ENCODE results near the gene IRAK2. TPM values are rescaled to one million over a fixed set of nuclear protein-coding genes. Genes with fewer than 3 reads are reported as not detected.

The IRAK2 gene
- total RNA-seq, 1 experiment from 2014 or later: 0.61 TPM

GRCh38 chr3:10173095-10173925 is 8.6 kb downstream of the IRAK2 start:
- no peak overlapping the region for H2BK15ac ChIP-seq (ENCODE audit: low read depth, low read length)
- no peak overlapping the region for H3K27ac ChIP-seq (ENCODE audit: insufficient read length, low read depth, low read length)
- H3K4ac ChIP-seq (ENCODE audit: low read depth, low read length): no peak overlapping the region
- no peak overlapping the region for H2AFZ ChIP-seq (ENCODE audit: low read length)
- Mint-ChIP-seq H3K9me3 (peaks cover 14 to 21% of the 10 kb centered on the region in 2 experiments), H3K36me3 (ENCODE audit: insufficient read depth in 1 of 3, low read depth in 3 of 3) (peaks cover 7 to 18% (median 15%) of the 10 kb centered on the region in 3 experiments), H3K27ac (no peak overlapping the region), H3K4me3 (no peak overlapping the region), H3K27me3 (ENCODE audit: low read depth) (0 out of 2 replicates have a peak, but pooled peaks cover 2% of the 10 kb centered on the region), H3K4me1 (peaks cover 6 to 7% of the 10 kb centered on the region in 2 experiments; a peak in 3 of 4 replicates)
- H4K8ac ChIP-seq (replicated peaks; ENCODE audit: insufficient read length, low read depth, low read length): no peak overlapping the region
- H2BK20ac ChIP-seq (ENCODE audit: low read depth, low read length, poor library complexity, severe bottlenecking): no peak overlapping the region
- TF ChIP-seq CTCF (conservative IDR thresholded peaks at IDR 0.05): no peak
- H2BK12ac ChIP-seq (ENCODE audit: insufficient read length, low read depth, low read length): no peak overlapping the region
- no peaks in the 10 kb centered on the region for H3K79me2 ChIP-seq (ENCODE audit: insufficient read depth, low read length)
- no peak overlapping the region for H2BK120ac ChIP-seq (ENCODE audit: low read depth, low read length, poor library complexity, severe bottlenecking)
- H2AK5ac ChIP-seq (ENCODE audit: insufficient read length, low read length): no peak overlapping the region
- no peak overlapping the region for H3K9ac ChIP-seq (ENCODE audit: extremely low read depth, insufficient read length, low read length)
- no peaks in the 10 kb centered on the region for H3K4me1 ChIP-seq (ENCODE audit: insufficient read depth, low read length)
- H3K79me1 ChIP-seq (ENCODE audit: insufficient read depth, low read depth, low read length, poor library complexity, severe bottlenecking): no peaks in the 10 kb centered on the region
- H3K27me3 ChIP-seq (ENCODE audit: insufficient read depth, low read length): no peaks in the 10 kb centered on the region
- H4K91ac ChIP-seq (ENCODE audit: insufficient read length, low read depth, low read length): no peak overlapping the region
- H3K14ac ChIP-seq (ENCODE audit: insufficient read depth, low read length): no peak overlapping the region
- H4K20me1 ChIP-seq (ENCODE audit: control insufficient read depth, insufficient read depth, insufficient read length): no peaks in the 10 kb centered on the region
- H3K23ac ChIP-seq (ENCODE audit: insufficient read length, low read depth, low read length): no peak overlapping the region
- no peak for DNase-seq
- H2BK5ac ChIP-seq (ENCODE audit: insufficient read length, low read length): no peak overlapping the region
- no peaks in the 10 kb centered on the region for H3K9me3 ChIP-seq (ENCODE audit: control insufficient read depth, low read depth, low read length)
- H3K23me2 ChIP-seq (ENCODE audit: insufficient read length, low read depth, low read length, poor library complexity, severe bottlenecking): no peaks in the 10 kb centered on the region
- no peak overlapping the region for H3K56ac ChIP-seq (ENCODE audit: insufficient read length, low read depth, low read length)
- H3K18ac ChIP-seq (ENCODE audit: insufficient read length, low read depth, low read length): no peak overlapping the region
- no peak overlapping the region for H3K4me2 ChIP-seq (ENCODE audit: insufficient read depth, insufficient read length, low read length)
- WGBS (ENCODE audit: extremely low coverage, insufficient read length, low lambda C conversion rate): no CpG with 5 or more reads among the region's 10 CpGs
- no peak overlapping the region for H3T11ph ChIP-seq (ENCODE audit: low read length)
- no peak overlapping the region for H4K5ac ChIP-seq (ENCODE audit: insufficient read length, low read depth, low read length)

All from H9 (cell line).